DMS114 treated with DMSO at 0.1 percent for 48 hours (cell line): ENCODE data around the gene NDUFB8.
"Not testable (repeated sequence)": the region's sequence is repeated elsewhere in the genome, so short reads cannot be mapped to it uniquely, and the experiment has no call there.

Experiments used
- DNase-seq: peaks from one replicate; lab custom pipeline; 2025; ENCODE audit not compliant: unreplicated experiment; lab: John Stamatoyannopoulos, UW

Gene NDUFB8

DNA sequence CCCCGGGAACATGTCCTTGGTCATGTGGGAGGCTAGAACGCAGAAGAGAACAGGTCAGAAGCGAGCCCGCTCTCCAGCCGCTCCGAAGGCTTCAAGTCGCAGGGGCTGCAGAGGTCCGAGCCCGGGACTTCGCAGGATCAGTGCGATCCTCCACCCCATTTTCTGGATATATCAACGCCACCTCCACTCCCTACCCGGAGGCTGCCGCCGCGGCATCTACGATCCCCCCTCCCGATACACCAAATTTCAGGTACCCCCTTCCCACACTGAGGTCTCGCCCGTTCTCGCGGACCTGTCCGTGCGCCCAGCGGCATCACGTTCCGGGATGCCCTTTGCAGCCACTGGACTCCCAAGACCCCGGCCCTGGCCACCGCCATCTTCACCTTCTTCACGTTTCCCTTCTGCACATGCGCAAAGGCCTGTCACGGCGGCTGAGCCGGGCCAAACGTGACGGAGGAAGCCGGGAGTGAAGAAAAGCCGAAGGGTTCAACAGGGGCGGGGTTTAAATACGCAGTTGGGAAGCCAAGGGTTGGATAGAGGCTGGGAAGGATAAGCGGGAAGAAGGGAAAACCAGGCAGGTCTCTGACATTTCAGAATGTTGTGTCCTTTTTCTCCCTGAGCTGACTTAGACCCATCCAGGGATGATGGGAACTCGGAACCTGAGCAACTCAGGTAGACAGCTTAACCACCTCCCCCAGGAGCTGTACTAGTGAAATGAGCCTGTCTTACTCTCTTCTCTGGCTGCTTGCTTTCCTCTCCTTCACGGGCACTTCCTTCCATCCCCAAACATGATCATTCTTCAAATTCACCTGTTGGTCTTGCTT, at the start of gene NDUFB8:
TSS of gene NDUFB8 (minus strand) at position 397 of the 824 bp plus-strand sequence. CDS start at position 377, 20 bp downstream.
- DNase-seq: peak; percentile 85

DNA sequence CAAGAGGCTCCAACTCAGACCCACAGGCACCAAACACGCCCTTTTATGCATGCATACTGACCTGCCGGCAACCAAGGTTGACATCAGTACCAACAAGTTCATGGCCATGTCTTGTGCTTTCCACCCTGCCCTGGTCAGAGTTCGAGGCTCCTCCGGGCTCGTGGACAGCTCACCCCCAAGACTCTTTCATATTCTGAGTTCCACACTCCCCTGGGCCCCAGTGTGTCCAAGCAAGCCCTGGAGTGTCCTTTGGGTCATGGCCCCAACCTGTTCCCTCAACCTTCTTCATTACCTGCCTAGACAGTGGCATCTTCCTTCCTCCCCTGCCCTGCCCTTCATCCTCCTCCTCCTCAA, 46.6 kb upstream of the NDUFB8 start:
- DNase-seq: no peak

DNA sequence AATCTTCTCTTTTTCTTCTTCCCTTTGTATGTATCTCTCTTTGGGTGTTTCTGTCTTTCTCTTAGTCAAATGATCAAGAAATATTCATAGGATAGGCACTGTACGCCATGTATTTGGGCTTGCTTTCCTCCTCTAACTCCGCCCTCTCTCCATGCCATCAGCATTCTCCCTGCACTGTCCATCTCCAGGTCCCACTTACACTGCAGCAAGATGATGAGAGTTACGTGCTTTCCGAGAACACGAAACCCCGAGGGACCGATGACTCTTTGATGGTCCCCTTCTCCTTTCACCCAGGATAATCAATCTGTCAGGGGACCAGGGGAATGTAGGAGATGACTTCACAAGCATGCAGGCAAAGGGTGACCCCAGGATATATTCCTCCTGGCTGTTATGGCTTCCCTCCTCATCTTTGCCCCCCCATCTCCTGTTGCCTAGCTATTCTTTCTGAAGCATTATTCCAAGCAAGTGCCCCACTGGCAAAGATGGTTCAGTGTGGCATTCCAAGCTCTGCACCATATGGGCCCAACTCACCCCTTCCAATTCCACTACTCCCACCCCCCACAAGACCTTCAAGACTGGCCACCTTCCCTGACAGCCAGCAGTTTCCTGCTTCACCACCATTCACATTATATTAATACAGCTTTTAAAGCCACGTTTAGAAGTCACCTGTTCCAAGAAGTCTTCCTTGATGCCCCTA, 46.1 kb upstream of the NDUFB8 start:
- no peak for DNase-seq

DNA sequence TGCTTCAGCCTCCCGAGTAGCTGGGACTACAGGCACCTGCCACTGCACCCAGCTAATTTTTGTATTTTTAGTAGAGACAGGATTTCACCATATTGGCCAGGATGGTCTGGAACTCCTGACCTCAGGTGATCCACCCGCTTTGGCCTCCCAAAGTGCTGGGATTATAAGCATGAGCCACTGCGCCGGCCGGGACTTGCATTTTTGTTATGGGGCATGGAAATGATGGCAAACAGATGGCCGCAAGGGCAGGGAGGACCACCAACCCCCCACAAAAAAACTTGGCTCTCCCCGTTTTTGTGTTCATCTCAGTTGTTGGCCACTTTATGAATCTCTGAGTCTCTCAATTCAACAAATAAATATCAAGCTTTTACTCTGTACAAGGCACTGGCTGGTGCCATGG, 45.5 kb upstream of the NDUFB8 start:
- DNase-seq: not testable (repeated sequence)

DNA sequence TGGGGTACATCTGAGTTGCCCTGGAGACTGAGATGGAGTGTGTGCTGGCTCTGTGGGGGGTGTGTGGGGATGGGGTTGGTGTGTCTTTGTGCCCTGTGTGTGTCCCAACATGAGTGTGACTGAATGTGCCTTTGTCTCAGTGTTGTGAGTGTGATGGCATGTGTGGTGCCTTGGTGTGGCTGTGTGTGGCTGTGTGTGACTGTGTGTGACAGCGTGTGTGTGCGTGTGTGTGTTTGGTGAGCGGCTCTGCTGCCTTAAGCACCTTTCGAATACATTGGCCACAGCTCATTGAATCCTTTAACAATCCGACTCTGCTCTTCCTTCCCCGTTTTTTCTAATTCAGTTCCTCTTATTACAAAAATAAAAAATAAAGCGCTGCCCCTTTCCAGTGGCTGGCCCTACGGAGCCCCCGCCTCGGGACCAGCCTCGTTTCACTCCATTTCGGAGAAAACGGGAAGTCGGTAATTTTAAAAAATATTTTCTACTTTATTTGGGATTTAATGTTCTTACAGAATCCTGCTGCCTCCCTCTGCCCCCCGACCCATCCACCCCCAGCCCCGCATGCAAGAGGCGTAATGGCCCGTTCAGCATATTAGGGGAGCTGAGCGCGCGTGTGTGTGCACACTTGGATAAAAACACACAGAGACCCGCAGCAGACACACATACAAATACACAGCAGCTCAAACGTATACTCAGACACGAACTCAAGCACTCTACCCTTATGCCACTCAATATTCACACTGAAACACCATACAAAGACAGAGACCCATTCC, 41.6 kb upstream of the NDUFB8 start:
- DNase-seq: no peak

DNA sequence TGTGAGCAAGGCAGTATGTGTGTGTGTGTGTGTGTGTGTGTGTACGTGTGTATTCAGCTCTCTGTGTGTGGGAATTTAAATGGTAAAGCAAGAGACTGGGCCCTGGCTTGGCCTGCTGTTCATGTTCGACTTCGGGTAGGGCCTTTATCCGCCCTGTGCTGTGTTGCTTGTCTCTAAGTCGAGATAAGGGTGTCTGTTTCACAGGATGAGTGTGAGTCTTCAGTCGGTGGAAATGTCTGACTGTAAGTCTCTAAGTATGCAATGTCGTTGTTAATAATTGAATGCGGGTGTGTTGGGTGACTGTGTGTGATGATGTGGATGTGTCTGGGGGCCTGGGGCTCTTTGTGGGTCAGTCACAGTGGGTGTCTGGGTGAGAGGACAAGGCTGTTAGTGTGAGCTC, 40.8 kb upstream of the NDUFB8 start:
- no peak for DNase-seq

DNA sequence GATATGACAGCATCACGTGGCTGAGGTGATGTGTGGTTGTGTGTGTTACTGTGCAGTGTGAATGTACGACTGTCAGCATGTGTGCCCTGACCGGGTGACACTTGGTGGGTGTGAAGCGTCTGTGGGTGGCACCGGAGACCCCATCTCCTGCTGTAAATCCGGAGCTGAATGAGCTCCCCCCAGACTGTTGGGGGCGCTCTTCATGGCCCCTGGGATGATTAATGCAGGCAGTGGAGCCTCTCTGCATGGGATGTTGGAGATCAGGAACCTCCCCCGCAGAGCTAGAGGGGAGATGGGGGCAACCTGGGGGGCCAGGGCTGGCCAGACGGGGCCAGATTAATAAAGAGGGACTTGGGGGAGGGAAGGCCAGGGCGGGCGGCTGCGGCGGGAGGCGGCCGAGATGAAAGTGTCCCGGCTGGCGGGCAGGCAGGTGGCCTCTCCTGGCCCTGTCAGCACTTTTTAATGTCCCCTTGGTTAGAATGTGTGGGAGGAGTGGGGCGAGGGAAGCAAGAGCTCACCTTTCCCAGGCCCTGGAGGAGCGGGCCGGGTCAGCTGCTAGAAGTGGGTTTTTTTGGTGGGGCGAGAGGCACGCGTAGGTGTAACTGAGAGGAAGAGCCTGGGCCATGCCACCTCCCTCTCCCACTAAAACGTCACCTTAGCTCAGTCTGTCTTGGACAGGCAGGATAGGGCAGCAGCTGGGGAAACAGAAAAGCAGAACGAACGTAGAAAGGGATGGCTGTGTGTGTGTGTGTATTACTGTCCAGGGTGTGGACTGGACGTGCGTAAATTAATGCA, 40.2 kb upstream of the NDUFB8 start:
- DNase-seq: no peak

DNA sequence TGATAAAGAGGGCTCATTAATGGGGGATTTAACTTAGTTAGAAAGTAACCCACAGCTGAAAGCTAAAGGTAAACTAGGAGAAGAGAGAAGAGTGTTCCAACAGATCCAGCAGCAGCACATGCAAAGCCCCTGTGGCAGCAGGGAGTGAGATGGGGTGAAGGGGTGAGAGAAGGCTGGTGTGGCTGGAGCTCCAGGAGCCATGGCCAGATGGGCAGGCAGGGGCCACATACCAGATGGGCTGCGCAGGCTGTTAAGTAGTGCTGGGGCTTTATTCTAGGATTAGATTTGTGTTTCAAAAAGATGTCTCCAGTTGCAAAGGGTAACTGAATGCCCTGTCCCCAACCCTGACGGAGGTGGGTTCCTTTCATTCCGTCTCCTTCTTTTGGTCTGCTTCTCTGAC, 39.2 kb upstream of the NDUFB8 start:
- no peak for DNase-seq

DNA sequence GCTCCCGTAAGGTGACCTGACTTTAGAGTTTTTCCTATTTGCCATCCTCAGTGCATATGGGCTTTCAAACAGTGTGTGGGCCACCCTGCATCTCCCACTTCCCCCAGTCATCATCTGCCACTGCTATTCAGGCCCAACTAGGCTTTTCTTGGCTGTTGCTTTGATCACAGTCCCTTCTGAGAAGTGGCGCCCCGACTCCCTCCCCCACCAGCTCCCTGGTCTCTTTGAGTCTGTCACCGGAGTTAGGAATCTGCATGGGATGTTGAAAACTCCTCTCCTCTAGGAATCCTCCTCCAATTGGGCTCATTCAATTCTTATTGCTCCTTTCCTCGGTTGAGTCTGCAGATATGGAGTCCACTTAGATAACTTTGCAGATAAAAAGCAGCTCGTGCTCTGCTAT, 38.2 kb upstream of the NDUFB8 start:
- no peak for DNase-seq

DNA sequence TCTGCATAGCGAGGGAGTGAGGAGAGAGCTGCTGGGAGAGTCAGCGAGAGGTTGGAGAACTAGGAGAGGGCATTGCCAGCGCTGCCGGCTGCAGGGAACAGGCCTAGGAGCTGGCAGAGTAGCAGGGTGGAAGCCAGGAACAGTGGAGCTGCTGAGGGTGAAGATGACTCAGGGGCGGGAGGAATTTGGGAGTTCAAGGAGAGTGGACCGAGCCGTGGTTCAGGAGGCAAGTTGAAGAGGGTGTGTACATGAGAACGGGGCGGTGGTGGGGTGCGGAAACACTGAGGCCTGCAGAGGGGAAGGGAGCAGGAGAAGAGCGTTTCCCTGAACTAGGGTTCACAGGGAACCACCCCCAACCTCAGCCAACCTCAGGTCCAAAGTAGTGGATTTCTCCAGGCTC, 37.6 kb upstream of the NDUFB8 start:
- DNase-seq: no peak

DNA sequence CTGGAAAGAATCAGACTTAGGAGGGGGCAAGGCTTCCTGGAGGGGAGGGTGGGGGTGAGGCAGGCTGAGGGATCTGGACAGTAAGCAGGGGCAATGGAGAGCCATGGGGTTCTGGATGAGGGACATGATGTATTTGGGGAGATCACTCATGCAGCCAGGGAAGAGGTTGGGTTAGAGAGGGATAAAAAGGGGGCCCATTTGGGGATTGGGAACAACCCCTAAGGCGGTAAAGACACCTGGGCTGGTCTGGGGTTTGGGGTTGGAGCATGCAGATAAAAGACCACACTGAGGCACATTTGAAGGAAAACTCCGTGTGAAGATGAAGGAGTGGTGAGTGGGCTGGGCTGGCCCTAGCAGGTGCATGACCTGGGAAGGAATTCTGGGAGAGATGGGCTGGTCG, 36.9 kb upstream of the NDUFB8 start:
- no peak for DNase-seq

DNA sequence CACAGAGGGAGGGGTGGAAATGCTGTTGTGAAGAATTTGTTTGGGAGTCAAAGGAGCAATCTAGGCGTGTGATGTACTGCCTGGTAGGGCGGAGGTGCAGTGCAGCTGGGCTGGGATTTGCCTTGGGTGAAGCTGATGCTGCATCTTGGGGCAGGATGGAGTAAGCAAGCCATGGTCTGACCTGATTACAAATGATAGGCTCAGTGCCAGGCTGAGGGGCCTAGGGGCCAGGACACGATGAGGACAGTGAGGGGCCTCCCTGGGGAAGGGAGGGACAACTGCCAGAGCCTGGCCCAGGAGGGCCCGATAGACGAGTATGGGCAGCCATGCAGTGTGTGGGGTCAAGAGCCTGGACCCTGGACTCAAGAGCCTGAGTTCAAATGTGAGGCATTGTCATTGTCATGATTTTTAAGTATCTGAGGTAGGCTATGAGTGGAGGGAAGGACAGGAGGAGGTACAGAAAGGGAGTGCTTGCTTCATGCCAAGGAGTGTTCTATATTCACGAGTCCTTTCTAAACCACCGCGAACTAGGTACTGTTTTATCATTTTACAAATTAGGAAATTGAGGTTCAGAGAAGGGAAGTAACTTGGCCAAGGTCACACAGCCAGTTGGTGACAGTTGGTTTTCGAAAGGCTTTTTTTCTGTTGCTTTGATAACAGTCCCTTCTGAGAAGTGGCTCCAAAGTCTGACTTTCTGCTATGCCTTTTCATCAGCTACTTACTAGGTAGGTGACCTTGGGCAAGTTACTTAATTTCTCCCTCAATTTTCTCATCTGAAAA, 35.7 kb upstream of the NDUFB8 start:
- no peak for DNase-seq

DNA sequence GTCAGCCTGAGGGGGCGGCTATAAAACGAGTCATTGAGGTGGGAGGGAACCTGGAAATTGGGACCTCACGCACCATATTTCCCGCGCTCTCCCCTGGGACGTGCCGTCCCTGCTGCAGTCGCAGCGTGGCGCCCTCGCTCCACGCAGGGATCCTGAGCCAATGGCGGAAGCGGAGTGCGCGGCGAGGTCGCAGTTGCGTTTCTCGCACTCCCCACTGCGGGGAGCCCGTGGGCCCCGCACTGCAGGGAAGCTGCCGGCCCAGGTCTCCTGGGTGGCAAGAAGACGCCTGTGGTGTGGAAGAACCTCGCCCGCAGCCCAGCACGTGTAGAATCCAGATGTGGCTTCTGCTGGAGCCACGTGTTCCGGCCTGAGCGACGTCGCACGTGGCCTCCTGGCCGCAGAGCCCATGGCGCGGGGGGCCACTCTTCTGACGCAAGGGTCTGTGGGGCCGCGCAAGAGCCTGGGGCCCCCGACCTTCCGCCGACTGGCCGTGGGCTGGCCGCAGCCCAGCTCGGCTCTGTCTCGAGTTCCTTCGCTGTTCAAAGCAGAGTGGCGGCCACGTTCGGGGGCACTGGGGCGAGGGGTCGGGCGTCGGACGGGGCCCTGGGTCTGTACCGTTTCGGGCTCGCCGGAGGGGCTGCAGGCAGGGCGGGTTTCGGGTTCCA, 32.5 kb upstream of the NDUFB8 start:
- no peak for DNase-seq

DNA sequence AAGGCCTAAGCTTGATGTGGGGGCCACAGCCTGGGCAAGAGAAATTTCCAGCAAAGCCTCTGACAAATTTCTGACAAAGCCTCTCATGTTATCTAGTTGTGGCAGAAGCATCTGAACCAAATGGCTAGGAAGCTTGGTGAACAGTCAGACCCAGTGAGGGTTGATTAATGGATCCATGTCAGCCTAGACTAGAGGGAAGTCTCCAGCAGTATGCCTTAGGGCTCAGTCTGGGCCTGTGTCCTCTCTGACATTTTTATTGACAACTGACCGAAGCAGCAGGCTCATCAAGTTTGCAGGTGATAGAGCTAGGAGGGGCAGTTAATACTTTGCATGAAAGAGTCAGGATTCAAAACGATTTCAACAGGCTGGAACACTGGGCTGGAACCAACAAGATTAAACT, 31.3 kb upstream of the NDUFB8 start:
- no peak for DNase-seq

DNA sequence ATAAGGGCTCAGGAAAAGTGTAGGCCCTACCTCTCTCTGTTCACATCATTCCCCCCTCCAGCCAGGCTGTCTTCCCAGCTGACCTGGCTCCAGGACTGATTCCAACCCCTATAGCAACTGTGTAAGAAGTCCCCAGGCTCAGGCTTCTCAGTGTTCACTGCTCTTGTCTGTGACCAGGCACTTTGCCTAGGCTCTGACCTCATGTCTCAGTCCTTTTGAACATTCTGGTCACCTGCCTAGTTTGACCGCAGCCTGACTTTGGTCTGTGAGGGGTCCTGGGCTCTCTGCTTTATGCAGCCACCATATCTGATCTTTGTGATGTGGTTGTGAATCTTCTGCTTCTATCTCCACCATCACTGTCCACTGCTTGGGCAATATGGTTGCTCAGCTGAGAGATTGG, 30.6 kb upstream of the NDUFB8 start:
- DNase-seq: no peak

DNA sequence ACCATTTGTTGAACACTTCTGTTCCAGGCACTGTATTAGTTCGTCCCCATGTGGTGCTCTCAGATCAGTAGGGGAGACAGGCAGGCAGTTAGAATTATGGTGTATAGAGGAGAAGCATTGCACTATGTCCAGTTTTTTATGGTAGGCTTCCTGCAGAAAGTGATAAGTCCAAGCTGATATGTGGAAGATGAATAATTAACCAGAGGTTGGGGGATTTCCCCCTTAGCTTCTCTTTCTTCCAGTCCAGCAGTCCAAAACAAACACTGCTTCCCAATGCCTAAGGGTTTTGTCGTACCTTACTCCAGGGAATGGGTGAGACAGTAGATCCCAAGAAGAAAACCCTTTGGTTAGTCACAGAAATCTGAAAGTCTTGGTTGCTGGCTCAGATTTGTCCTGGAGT, 25.2 kb upstream of the NDUFB8 start:
- DNase-seq: no peak

DNA sequence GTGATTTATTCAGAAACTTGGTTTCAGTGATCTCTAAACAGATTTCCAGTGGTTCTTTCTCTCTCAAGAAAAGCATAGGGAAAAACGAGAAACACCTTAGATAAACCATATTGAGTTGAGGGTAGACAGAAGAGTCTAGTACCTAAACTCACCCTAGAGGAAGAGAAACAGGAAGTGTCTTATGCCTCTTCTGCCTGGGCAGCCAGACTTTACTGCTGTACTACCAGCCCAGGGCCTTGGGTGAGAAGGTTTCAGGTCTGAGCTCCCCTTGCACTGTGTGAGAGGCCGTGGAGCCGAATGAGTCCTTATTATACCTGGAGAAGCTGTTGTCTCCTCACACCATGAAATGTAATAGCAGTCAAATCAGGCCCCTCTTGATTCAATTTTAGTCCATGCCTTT, 24.3 kb upstream of the NDUFB8 start:
- no peak for DNase-seq

DNA sequence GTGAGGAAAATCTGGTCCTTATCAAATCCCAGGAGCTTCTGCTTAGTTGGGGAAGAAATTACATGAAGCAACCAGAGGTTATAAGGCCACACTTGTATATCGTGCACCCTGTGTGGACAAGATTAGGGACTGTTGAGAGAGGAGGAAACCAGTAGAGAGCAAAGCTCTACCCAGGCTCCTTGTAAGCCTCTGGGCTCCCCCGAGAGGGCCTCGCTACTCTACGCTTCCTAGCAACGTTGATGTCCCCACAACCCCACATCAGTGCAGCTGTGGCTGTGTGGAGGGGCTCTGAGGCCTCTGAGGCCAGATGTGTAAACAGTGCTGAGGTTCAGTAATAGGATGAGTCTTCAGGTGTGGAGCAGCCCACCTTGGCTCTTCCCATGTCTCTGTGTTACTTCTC, 22.1 kb upstream of the NDUFB8 start:
- no peak for DNase-seq

DNA sequence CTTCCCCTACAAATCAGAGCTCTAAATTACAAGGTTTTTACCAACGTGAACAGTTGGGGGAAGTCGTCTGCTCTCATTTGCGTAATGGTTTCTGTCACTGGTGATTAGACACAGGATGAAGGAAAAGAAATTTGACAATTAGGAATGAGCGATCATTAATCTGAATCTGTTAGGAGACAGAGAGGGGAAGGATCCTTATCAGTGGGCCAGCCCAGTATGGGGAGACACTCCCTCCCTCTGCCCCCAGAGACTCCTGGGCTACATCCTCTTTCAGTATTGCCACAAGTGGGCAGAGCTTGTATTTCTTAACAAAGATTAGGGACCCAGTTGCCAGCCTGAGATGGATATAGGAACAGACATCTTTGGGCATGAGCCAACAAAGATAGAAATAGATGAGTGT, 21.5 kb upstream of the NDUFB8 start:
- no peak for DNase-seq

DNA sequence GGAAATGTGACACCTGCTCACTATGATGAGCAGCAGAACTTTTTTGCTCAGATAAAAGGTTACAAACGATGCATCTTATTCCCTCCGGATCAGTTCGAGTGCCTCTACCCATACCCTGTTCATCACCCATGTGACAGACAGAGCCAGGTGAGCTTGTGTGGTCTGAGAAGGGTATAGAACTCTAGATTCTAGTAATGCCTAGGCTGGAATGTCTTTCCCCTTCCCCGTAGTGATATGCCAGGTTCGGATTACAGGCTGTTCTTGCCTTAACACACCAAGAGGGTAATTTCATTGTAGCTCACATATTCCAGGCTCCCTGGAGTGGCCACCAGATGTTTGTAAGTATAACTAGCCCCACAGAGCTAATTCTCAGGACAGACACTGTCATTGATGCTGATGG, 15.3 kb upstream of the NDUFB8 start:
- no peak for DNase-seq
